ENCODE measurements around the gene TAC4. TPM values are rescaled to one million over a fixed set of nuclear protein-coding genes. Genes with fewer than 3 reads are reported as not detected.

The TAC4 gene
- total and polyA plus RNA-seq, 9 of the 15 experiments (the other 6 are each of a cell fraction or from before 2014, with no cell fraction given) = 0.17 TPM; not detected in 8

GRCh38 chr17:49894761-49895160 lies 46.9 kb upstream of the TAC4 start:
- no peak for TF ChIP-seq ZNF282 (CRISPR knock-in tag; IDR thresholded peaks at IDR 0.05)
- TF ChIP-seq ATF4 (CRISPR knock-in tag; IDR thresholded peaks at IDR 0.05) = no peak
- no peak for TF ChIP-seq ZNF445 (CRISPR knock-in tag; IDR thresholded peaks at IDR 0.05; ENCODE audit: low read depth)
- no peak for TF ChIP-seq ZNF232 (CRISPR knock-in tag; IDR thresholded peaks at IDR 0.05)
- TF ChIP-seq FIP1L1 (IDR thresholded peaks at IDR 0.05; ENCODE audit: low read depth, low read length, poor library complexity, severe bottlenecking) = no peak
- TF ChIP-seq TAF9B (IDR thresholded peaks at IDR 0.05; ENCODE audit: partially characterized antibody) = no peak
- no peak for TF ChIP-seq BCLAF1 (IDR thresholded peaks at IDR 0.05; ENCODE audit: borderline replicate concordance in 1 of 2, control insufficient read depth in 1 of 2, low read depth in 2 of 2, low read length in 1 of 2)
- no peak for TF ChIP-seq ZNF444 (CRISPR knock-in tag; IDR thresholded peaks at IDR 0.05)
- TF ChIP-seq ZNF764 (CRISPR knock-in tag; IDR thresholded peaks at IDR 0.05; ENCODE audit: low read depth) = no peak
- no peak for TF ChIP-seq SNRNP70 (optimal IDR thresholded peaks at IDR 0.05; ENCODE audit: low read depth, low read length)

More at GRCh38 chr17:49894761-49895160, 46.9 kb upstream of the TAC4 start:
- Histone ChIP-seq H3K79me2 (ENCODE audit: control insufficient read depth, insufficient read depth, low read length) (no peaks in the 10 kb centered on the region), H4K20me1 (replicated peaks; ENCODE audit: control insufficient read depth, insufficient read depth, low read length) (no peaks in the 10 kb centered on the region; the same call in 1 of the 2 replicates), H3K36me3 (ENCODE audit: control insufficient read depth, insufficient read depth, low read length) (no peaks in the 10 kb centered on the region), H3K27me3 (ENCODE audit: control insufficient read depth in 2 of 2, insufficient read depth in 2 of 2, low read length in 2 of 2) (peaks cover 20 to 47% of the 10 kb centered on the region in 2 experiments), H3K9ac (ENCODE audit: insufficient read depth in 1 of 2, low read depth in 2 of 2, low read length in 2 of 2) (no peak overlapping the region), H3K9me3 (replicated peaks; ENCODE audit: control insufficient read depth, insufficient read depth, low read depth, low read length) (no peaks in the 10 kb centered on the region), H3K4me1 (replicated peaks in 1 of 2; ENCODE audit: control insufficient read depth in 2 of 2, insufficient read depth in 2 of 2, low read length in 2 of 2) (peaks cover 0 to 11% of the 10 kb centered on the region in 2 experiments; a peak in 2 of 5 replicates), H2AFZ (ENCODE audit: low read depth, low read length) (no peak overlapping the region), H3K4me2 (ENCODE audit: insufficient read depth, low read length) (no peak overlapping the region), H3K27ac (ENCODE audit: extremely low read depth, low read depth, low read length) (no peak overlapping the region), H3K9me1 (ENCODE audit: control insufficient read depth, insufficient read depth, low read length) (no peaks in the 10 kb centered on the region), H3K4me3 (no peak overlapping the region)
- POLR2A ChIA-PET = interaction anchor here (0.5 kb wide), 1 partner anchor 153 kb away, joined by 3 read pairs; no protein-coding TSS in a partner anchor
- in situ Hi-C loops (cut with MboI) = no loop called here
- DNase-seq (ENCODE audit: extremely low read depth in 1 of 4, low spot score in 3 of 4) (no peak), ATAC-seq (no peak), FAIRE-seq (no peak)
- intact Hi-C loops (cut with micrococcal nuclease) = no loop called here
- CTCF ChIA-PET (ENCODE audit: low intra/inter-chr PET ratio) = interaction anchor here (0.8 kb wide), 1 partner anchor 56 kb away, joined by 4 read pairs; no protein-coding TSS in a partner anchor
- WGBS (ENCODE audit: insufficient coverage, low coverage, missing lambda C conversion rate) = 4% methylated on average over 10 of the region's 10 CpGs
- BruUV-seq (replicated peaks) = no TSS peak

All from K562 (cell line).